Mucosa of rectum (tissue), 2 donors: ENCODE data around the gene HOXD8.

Experiments used
- H3K27ac ChIP-seq, 2 donors: one replicate each; pipeline ENCODE4 v1.7.0; 2013; ENCODE audit warnings: inconsistent platforms in 2 of 2, low read depth in 2 of 2, low read length in 2 of 2
- H3K27me3 ChIP-seq, 2 donors: one replicate each; pipeline ENCODE4 v1.7.0; 2013; ENCODE audit warnings: low read length in 2 of 2; ENCODE audit not compliant: control insufficient read depth in 2 of 2, insufficient read depth in 2 of 2
- H3K36me3 ChIP-seq, 2 donors: one replicate each; pipeline ENCODE4 v1.7.0; 2013; ENCODE audit warnings: low read length in 2 of 2; ENCODE audit not compliant: control insufficient read depth in 2 of 2, insufficient read depth in 2 of 2
- H3K4me1 ChIP-seq, 2 donors: one replicate each; pipeline ENCODE4 v1.7.0; 2013; ENCODE audit warnings: low read length in 2 of 2, mild to moderate bottlenecking in 1 of 2; ENCODE audit not compliant: control insufficient read depth in 2 of 2, insufficient read depth in 2 of 2
- H3K4me3 ChIP-seq, 2 donors: one replicate each; pipeline ENCODE4 v1.7.0; 2013; ENCODE audit warnings: low read length in 2 of 2
- H3K9ac ChIP-seq, 2 donors: one replicate each; pipeline ENCODE4 v1.7.0; 2013; ENCODE audit warnings: low read length in 2 of 2, low read depth in 1 of 2, mild to moderate bottlenecking in 1 of 2
- H3K9me3 ChIP-seq, 2 donors: one replicate each; pipeline ENCODE4 v1.7.0; 2013; ENCODE audit warnings: low read length in 2 of 2; ENCODE audit not compliant: control insufficient read depth in 2 of 2
- donor health status: healthy.
- donor health status: Normal muscosa, but diverticular disease.

Gene HOXD8

GRCh38 chr2:176148751-176149421 is 19.4 kb downstream of the HOXD8 start:
- H3K27me3 ChIP-seq = peaks cover 0 to 4% of the 10 kb centered on the region in 2 donors
- H3K36me3 ChIP-seq = peaks cover 0 to 6% of the 10 kb centered on the region in 2 donors
- H3K4me1 ChIP-seq = peaks cover 9 to 22% of the 10 kb centered on the region in 2 donors
- no peak overlapping the region for H3K9ac ChIP-seq
- no peak overlapping the region for H3K27ac ChIP-seq
- no peaks in the 10 kb centered on the region for H3K9me3 ChIP-seq
- no peak overlapping the region for H3K4me3 ChIP-seq

DNA sequence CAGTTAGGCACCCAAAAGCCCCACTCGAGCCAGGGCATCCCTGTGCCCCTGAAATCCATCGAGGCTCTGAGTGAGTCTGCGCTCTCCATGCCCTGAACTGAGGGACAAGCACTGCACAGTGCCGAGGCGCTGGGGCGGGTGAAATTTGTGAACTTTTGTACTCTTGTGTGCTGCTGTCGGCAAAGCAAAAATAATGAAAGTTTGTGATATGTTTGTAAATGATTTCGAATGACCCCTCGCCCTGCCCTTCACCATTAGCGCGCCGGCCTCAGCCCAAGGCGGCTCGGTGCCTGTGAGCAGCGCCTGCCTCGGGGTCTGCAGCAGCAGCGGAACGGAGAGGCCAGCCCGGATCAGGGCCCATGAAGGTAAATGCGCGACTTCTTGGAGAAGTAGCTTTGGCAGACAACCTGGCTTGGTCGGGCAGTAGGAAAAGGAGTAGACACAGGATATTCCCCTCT is 20.0 kb downstream of the HOXD8 start:
- H3K27ac ChIP-seq = no peak overlapping the region
- peaks cover 0 to 6% of the 10 kb centered on the region in 2 donors for H3K36me3 ChIP-seq
- peaks cover 0 to 4% of the 10 kb centered on the region in 2 donors for H3K27me3 ChIP-seq
- H3K4me1 ChIP-seq = peaks cover 9 to 22% of the 10 kb centered on the region in 2 donors
- H3K4me3 ChIP-seq = no peak overlapping the region
- H3K9me3 ChIP-seq = no peaks in the 10 kb centered on the region
- no peak overlapping the region for H3K9ac ChIP-seq

DNA sequence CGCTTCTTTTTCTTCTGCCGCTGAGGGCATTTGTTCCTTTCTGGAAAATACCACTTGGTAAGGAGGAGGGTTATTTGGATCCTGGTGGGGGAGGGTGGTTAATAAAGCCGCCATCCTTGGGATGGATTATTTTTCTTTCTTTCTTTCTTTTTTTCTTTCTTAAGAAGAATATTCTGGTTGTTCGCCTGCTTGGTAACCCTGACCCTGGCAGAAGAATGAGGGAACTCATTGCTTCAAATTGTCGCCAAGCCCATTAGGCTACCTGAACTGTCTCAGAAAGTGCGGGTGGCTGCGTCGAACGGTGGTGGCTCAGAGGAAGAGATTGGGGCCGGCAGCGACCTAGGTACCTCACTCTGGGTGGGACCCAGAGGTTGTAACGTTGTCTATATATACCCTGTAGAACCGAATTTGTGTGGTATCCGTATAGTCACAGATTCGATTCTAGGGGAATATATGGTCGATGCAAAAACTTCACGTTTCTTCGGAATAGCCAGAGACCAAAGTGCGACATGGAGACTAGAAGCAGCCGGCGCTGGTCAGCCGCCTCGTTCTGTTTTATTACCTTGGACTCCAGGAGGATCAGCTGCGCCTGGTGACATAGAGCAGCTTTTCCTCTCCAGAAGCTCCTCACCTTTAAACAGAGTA is 20.6 kb downstream of the HOXD8 start:
- Histone ChIP-seq H3K9me3 (no peaks in the 10 kb centered on the region), H3K9ac (no peak overlapping the region), H3K27ac (no peak overlapping the region), H3K4me1 (peaks cover 6 to 18% of the 10 kb centered on the region in 2 donors), H3K36me3 (peaks cover 0 to 6% of the 10 kb centered on the region in 2 donors), H3K27me3 (peaks cover 0 to 4% of the 10 kb centered on the region in 2 donors), H3K4me3 (no peak overlapping the region)

DNA sequence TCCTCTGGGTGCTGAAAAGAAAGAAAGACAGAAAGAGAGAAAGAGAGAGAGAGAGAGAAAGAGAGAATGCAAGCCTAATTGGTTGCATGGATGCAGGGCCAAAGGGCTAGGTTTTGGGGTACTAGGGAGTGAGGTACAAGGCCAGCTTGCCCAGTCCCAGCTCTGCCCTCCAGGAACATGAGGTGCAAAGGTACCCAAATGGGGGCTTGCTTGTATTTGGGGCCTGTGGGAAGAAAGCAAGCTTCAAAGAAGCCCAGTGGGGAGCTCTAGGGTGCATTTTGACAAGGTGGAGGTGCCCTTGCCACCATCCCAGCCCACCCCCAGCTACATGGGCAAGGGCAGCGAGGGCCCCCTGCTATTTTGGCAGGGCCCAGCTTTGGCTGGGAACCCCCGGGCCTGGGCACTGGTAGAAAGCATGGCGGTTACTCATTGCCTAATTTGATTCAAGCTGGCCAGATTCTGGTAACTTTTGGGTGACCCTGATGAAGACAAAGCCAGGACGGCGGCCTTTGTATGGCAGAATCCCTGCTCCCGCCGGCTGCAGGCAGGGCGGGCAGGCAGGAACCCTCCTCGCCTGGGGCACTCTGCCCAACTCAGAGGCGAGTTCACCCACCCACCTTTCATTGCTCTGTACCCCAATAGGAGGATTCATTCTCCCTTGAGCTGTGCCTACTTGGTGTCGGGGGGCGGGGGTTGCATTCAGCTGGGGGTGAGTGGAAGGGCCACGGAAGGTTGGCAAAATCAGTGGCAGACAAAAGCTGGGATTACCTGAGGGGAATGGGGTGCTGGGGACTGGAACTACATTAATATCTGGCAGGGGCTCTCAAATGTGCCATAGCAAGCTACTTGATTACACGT is 21.3 kb downstream of the HOXD8 start:
- Histone ChIP-seq H3K4me3 (no peak overlapping the region), H3K27me3 (peaks cover 0 to 4% of the 10 kb centered on the region in 2 donors), H3K4me1 (peaks cover 0 to 11% of the 10 kb centered on the region in 2 donors), H3K36me3 (peaks cover 0 to 6% of the 10 kb centered on the region in 2 donors), H3K27ac (no peak overlapping the region), H3K9me3 (no peaks in the 10 kb centered on the region), H3K9ac (no peak overlapping the region)

- H3K4me3 ChIP-seq = no peak within 1 kb of the TSS
- H3K9me3 ChIP-seq = no peaks in the 10 kb centered on the region
- H3K9ac ChIP-seq = no peak within 1 kb of the TSS
- H3K27ac ChIP-seq = no peak within 1 kb of the TSS
- peaks cover 0 to 6% of the 10 kb centered on the region in 2 donors for H3K36me3 ChIP-seq
- peaks cover 0 to 5% of the 10 kb centered on the region in 2 donors for H3K27me3 ChIP-seq
- H3K4me1 ChIP-seq = peaks cover 0 to 2% of the 10 kb centered on the region in 2 donors
These were observed 22.2 kb downstream of the HOXD8 start, which contains the start of gene HOXD4 for GRCh38 chr2:176151442-176152287. Gene HOXD4 (plus strand): TSS chr2:176151550. CDS start chr2:176151634, 84 bp downstream.

DNA sequence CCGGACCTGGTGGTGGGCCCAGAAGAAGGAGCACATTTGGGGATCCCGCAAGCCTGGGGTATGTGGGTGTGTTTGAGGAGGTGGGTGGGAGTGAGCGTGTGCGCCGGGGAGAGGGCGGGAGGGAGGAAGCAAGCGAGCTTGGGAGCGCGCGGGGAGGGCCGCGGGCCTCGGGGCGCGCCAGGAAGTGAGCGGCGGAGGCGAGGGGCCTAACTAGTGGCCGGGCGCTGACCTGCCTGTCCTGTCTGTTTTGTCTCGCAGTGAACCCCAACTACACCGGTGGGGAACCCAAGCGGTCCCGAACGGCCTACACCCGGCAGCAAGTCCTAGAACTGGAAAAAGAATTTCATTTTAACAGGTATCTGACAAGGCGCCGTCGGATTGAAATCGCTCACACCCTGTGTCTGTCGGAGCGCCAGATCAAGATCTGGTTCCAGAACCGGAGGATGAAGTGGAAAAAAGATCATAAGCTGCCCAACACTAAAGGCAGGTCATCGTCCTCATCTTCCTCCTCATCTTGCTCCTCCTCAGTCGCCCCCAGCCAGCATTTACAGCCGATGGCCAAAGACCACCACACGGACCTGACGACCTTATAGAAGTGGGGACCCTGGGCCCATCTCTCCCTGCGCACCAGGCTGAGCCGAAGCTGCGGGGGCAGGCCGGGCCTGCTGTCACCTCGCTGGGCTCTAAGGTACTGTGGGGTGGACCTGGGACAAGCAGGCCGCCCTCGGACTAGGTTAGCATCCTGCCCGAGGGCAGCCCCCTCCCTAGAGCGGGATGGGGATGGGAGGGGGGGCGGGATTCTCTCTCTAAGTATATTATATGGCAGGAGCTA is 23.1 kb downstream of the HOXD8 start:
- Histone ChIP-seq H3K27ac (no peak overlapping the region), H3K27me3 (peaks cover 0 to 8% of the 10 kb centered on the region in 2 donors), H3K36me3 (peaks cover 0 to 6% of the 10 kb centered on the region in 2 donors), H3K9me3 (no peaks in the 10 kb centered on the region), H3K9ac (no peak overlapping the region), H3K4me3 (no peak overlapping the region), H3K4me1 (no peaks in the 10 kb centered on the region)

- Histone ChIP-seq H3K27me3 (peaks cover 0 to 9% of the 10 kb centered on the region in 2 donors), H3K36me3 (peaks cover 0 to 6% of the 10 kb centered on the region in 2 donors), H3K9ac (no peak overlapping the region), H3K9me3 (no peaks in the 10 kb centered on the region), H3K4me3 (no peak overlapping the region), H3K27ac (no peak overlapping the region), H3K4me1 (no peaks in the 10 kb centered on the region)
These were observed 25.2 kb downstream of the HOXD8 start for GRCh38 chr2:176154576-176155252.

DNA sequence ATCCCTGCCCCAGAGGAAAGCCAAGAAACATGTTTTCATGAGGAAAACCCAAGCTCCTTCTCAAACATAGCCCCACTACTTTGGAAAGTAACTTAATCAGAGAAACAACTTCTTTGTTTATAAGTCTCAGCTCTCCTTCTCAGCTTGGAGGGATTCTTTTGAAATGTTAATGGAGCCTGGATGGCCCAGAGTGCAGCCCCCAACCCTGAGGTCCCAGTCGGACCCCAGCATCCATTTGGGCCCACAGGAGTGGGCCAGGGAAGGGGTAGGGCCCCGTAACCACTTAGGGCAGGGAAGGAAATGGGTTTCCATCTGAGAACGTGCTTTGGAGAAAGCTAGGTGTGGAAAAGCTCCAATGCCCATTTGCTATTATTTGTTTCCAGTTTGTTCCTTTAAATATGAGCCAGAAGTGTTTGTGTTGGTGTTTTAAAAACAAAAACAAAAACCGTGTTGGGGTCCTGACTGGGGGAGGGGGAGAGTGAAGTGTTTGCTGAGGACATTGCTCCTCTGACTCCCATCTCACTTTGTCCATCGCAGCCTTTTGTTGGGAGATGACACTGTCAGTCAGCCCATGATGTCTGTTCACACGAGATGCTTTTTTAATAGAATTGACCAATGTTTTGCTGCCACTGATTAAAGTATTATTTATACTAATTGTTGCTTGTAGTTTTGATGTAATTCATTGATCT is 26.0 kb downstream of the HOXD8 start:
- peaks cover 0 to 4% of the 10 kb centered on the region in 2 donors for H3K36me3 ChIP-seq
- H3K27ac ChIP-seq = no peak overlapping the region
- H3K4me3 ChIP-seq = no peak overlapping the region
- no peak overlapping the region for H3K9ac ChIP-seq
- H3K27me3 ChIP-seq = peaks cover 0 to 11% of the 10 kb centered on the region in 2 donors
- peaks cover 0 to 3% of the 10 kb centered on the region in 2 donors for H3K4me1 ChIP-seq
- no peaks in the 10 kb centered on the region for H3K9me3 ChIP-seq
